HG03354 (cell line): ENCODE data around the gene PI4KA.
"Not testable (repeated sequence)": the region's sequence is repeated elsewhere in the genome, so short reads cannot be mapped to it uniquely, and the experiment has no call there.

ENCODE experiments used
- ATAC-seq: cut with Tn5 transposase; IDR thresholded peaks from one replicate; pipeline ENCODE4 v1.9.1; 2021; ENCODE audit warnings: mild to moderate bottlenecking; ENCODE audit not compliant: unreplicated experiment, poor library complexity, severe bottlenecking

PI4KA gene

GRCh38 chr22:20858615-20859416, at the start of gene PI4KA, which contains the start of gene SNAP29:
Gene PI4KA, minus strand, starts transcription at chr22:20858811. Its CDS starts 86 bp downstream, at chr22:20858725.
Gene SNAP29, plus strand, starts transcription at chr22:20859007. Its CDS starts 104 bp downstream, at chr22:20859111.
- peak; percentile 93 for ATAC-seq

DNA sequence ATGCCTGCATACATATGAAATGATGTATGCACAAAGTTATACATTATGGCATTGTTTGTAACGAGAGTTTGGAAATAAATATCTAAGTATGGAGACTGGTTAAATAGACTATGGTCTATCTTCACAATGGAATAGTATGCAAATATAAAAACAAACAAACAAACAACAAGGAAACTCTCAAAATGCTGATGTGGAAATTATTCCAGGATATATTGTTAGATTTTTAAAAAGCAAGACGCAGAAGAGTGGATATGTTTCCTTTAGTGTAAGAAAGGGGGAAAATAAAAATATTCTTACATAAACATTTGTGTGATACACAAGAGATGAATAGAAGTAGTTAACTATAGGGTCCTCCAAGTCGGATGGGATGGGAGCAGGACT, 47.8 kb upstream of the PI4KA start:
- ATAC-seq, result no peak

GRCh38 chr22:20905415-20906386, 47.1 kb upstream of the PI4KA start:
- no peak for ATAC-seq

GRCh38 chr22:20904980-20905355, 46.4 kb upstream of the PI4KA start:
- no peak for ATAC-seq

DNA sequence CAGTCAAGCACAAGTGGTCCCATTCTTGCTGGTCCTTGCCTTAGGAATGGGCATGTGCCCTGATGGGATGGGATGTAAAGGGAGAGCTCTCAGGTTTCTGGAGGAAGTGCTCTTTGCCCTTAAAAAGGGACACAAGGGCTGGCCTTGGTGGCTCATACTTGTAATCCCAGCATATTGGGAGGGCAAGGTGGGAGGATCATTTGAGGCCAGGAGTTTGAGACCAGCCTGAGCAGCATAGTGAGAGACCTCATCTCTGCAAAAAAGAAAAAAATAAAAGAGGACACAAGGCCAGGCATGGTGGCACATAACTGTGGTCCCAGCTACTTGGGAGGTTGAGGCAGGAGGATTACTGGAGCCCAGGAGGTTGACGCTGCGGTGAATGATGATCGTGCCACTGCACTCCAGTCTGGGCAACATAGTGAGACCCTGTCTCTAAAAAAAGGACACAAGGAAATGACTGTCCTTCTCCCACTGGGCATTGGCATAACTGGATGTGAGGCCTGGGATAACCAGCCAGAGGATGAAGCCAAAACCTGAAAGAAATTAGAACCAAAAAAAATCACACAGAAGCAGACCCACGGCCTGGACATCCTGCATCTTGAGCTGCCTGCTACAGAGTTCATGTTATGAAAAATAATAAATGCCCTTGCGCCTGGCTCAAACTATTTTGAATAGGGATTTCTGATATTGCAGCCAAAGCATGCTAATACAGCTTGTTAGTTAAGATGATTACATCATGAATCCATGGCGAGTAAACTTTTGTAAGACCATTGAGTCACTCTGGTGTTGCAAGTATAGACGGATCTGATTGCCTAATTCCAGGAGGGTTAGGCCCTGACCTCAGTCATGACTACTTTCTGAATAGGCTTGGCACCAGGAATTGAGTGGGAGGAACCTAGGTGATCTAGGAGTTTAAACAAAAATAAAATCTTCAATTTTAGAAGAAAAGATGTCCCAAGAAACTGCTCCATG, 45.7 kb upstream of the PI4KA start:
- ATAC-seq, result no peak

DNA sequence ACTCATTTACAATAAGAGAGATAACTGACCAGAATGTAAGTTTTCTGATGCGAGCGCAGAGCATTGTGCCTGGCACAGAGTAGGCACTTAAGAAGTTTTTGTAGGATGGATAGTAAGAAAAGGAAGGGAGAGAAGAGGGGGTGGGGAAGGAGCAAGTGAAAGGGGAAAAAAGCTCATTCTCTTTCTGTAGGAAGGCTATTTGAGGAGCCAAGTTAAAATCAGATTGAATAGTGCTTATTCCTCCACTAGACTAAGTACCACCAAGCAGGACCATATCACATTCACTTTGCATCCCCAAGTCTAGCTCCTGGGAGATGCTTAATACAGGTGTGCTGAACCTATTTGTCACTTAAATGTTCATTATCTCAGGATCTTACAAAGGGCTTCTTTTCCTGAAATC, 44.5 kb upstream of the PI4KA start:
- no peak for ATAC-seq

DNA sequence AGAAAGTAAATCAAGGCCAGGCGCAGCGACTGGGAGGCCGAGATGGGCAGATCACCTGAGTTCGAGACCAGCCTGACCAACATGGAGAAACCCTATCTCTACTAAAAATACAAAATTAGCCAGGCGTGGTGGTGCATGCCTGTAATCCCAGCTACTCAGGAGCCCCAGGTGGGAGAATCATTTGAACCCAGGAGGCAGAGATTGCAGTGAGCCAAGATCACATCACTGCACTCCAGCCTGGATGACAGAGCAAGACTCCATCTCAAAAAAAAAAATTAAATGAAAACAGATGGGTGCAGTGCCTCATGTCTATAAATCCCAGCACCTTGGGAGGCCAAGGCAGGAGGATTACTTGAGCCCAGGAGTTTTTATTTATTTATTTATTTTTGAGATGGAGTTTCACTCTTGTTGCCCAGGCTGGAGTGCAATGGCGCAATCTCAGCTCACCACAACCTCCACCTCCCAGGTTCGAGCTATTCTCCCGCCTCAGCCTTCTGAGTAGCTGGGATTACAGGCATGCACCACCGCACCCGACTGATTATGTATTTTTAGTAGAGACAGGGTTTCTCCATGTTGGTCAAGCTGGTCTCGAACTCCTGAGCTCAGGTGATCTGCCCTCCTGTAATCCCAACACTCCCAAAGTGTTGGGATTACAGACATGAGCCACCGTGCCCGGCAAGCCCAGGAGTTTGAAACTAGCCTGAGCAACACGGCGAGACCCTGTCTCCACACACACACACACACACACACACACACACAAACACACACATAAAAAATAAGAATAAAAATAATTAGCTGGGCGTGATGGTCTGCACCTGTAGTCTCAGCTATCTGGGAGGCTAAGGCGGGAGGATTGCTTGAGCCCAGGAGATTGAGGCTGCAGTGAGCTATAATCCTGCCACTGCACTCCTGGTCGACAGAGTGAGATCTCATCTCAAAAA, 42.8 kb upstream of the PI4KA start:
- not testable (repeated sequence) for ATAC-seq

GRCh38 chr22:20899827-20900423, 41.3 kb upstream of the PI4KA start:
- ATAC-seq, result no peak

DNA sequence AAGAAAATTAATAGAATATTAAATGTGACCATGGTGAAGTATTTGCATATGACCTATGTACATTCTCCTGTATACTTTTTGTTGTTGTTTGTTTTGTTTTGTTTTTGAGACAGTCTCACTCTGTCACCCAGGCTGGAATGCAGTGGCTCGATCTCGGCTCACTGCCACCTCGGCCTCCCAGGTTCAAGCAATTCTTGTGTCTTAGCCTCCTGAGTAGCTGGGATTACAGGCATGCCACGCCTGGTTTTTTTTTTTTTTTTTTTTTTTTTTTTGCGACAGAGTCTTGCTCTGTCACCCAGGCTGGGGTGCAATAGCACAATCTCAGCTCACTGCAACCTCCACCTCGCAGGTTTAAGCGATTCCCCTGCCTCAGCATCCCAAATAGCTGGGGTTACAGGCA, 39.1 kb upstream of the PI4KA start:
- not testable (repeated sequence) for ATAC-seq

- no peak for ATAC-seq
Observed at GRCh38 chr22:20890975-20891374, 32.4 kb upstream of the PI4KA start.

DNA sequence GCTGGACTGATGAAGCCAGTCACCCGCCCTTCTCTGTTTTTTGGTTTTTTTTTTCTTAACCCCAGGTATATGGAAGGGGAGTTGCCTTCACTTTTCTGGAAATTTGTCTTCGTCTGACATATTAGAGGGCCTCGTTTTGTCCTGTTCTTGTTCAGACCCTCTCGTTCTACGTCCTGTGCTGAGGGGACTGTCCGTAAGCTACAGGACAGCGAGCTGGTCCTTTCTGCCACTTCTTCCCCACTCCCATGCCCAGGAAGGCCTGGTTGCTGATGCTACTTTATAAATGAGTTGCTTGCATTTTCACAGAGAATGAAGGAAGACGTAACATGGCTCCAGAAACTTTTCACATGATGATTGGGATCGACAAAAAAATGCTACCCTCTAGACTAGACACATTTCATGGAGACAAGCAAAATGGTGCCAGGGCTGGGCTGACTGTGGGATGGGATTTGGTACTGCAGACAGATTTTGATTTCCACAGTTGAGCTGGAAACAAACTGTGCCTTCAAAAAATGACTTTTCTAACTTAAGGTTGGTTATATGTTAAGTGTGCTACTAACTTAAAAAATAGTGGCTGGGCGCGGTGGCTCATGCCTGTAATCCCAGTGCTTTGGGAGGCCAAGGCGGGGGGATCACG, 31.4 kb upstream of the PI4KA start:
- no peak for ATAC-seq

DNA sequence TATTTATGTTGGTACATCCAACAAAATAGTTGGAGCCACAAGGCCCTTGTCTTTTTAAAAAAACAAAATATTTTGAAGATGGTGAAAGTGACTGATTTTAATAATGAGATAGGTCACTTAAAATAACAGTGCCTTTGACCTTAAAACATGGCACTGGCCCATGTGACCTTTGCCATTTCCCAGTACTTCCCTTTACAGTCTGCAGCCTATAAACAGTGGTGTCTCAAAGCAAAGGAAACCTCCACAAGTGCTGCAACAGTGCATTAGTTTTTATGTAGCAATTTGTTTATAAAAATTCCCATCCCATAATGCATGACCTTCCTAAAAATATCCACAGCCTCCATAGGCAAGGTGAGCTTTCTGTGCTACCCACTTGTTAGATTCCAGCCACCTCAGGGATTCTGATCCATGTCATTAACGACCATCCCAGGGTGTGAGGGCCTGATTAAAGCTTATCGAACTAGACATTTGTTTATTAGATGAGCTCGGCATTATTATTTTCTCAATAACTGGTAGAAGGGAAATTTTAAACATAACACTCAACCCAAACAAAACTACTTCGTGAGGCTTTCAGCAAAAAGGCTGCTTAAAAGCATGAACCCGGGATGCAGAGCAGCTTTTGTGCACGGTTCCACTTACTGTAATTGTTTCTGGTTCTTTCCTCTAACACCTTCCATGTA, 30.6 kb upstream of the PI4KA start:
- ATAC-seq, result no peak

- no peak for ATAC-seq
Observed at GRCh38 chr22:20887375-20887774, 28.8 kb upstream of the PI4KA start.

- no peak for ATAC-seq
Observed at GRCh38 chr22:20885557-20886323, 27.1 kb upstream of the PI4KA start.

DNA sequence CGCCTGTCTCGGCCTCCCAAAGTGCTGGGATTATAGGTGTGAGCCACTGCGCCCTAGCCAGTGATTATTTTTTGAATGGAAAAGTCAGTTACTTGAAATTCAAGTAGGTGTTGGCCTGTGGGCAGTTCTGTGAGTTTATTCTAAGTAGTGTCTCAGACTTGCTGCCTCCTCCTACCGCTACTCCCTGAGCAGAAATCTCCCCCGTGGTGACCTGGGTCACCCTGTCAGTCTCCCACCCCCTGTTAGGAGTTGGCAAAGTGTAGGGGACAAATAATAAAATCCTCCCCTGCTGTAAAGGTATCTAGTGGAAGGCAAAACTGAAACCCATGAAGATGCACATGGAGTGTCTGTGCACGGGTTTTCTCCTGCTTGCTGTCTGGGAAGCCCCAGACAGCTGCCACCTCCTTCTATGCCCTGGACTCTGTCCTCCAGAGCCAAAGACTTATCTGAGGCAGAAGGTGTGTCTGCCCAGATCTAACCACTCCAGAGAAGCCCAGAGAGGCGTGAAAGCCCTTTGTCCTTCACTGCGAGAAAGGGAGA, 26.5 kb upstream of the PI4KA start:
- ATAC-seq, result no peak

DNA sequence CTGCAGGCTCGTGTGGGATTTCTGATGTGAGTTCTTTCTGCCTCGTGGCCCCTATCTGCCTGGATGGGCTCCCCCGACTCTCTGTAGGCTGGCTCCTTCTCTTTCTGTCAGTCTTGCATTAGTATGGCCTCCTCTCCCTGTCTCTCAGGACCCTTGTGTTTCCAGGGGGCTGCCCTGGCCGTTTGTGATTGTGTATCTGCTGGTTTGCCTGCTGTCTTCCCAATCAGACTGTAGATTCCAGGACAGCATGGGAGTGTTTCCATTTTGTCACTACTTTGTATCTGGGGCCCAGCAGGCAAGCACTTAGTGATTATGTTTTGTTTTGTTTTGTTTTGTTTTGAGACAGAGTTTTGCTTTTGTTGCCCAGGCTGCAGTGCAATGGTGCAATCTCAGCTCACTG, 25.8 kb upstream of the PI4KA start:
- ATAC-seq, result no peak
